NCI-H1694 (cell line): ENCODE measurements around the gene DECR2.
"Not testable (repeated sequence)": the region's sequence is repeated elsewhere in the genome, so short reads cannot be mapped to it uniquely, and the experiment has no call there.

Experiments used
- DNase-seq: peaks from one replicate; lab custom pipeline; 2025; lab: John Stamatoyannopoulos, UW

Gene DECR2

DNA sequence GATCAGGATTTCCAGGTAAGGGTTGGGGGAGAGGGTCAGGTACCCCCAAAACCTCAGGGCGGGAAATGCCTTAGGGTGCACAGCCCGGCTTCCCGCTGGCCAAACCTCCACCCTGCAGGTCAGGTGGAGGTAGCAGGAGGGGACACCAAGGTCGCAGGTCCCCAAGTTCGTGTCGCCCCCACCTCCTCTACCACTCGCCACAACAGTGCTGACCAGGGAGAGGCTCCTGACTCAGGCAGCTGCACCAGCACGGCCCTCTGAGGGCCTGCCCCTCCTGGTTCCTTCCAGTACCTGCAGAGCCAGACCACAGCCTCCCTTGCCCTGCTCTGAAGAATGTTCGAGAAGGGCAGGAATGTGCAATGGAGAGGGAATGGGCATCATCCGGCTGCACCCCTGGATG is 35.2 kb upstream of the DECR2 start:
- no peak for DNase-seq

DNA sequence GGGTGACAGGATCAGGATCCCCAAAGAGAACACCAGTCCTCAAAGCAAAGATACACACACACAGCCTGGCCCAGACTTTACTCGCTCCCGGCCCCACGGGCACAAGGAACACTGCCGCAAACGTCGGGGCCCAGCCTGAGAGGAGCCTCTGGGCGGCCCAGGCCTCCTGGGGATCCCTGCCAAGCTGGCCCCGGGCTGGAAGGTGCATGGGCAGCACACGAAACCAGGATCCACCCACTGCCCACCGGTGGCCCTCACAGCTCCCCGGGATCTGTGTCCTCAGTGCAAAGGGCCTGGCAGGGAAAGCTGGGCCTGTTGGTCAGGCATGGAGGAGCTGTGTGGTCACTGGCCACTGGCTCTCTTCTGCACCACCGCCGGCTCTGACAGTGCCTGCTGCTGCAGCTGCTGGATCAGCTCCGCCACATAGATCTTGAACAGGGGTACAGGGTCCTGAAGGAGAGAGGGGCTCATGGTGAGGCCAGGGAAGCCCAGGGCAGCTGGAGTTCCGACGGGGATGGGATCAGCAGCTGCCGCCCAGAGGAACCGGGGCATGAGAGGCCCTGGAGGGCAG is 34.3 kb upstream of the DECR2 start:
- DNase-seq, result no peak

DNA sequence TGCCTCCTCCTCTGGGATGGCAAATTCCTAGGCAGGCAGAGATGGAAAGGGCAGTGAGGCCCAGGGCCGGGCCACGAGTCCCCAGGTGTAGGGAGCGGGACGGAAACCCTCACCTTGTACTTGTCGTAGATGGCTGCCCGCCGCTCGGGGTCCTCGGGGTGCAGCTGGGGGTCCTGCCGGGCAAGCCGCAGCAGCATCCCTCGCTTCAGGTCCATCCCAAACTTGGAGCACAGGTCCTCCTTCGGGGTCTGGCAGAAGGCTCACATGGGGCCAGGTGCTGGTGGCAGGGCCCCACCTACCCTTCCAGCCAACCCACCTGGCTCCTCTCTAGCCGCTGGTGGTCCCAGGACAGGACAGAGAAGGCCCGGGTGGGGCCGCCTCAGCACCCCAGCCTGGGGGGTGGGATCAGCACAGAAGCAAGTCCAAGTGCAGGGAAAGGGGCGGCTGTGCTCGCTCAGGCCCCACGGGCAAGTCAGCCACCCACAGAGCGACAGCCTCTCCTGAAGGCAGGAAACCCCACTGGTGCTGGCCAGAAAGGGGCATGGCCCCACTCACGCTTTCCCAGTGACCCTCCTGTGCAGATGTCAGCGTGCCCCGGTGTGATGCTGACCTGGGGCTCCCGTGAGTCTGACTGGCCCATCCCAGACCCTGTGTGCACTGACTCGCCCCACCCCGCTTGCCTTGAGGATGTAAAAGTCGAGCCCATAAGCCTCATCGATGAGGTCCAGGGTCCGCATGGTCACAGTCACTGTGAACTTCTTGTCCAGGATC is 33.1 kb upstream of the DECR2 start:
- no peak for DNase-seq

DNA sequence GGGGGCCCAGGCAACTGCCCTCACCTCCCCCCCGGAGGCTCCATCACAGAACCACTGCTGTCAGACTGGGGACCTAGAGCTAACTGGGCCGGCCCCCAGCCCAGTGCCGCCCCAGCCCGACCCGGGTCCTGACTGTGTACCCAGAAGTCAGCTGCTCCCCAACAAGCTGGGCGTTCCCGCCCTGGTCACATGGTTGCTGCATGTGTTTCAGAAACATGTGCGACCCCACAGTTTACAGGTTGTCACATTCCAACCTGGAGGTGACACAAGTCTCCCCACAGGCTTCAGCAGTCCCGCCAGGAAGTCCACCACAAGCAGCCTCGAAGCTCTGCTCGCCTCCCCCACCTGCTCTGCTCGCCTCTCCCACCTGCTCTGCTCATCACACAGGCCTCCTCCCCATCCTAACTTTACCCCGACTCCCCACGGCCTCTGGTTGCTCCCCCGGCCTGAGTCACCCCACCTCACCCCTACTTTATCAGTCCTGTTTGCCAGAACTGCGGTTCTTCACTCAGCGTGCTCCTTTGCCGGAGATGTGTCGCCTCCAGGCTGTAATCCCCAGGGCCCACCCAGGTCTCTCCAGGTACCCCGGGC is 32.3 kb upstream of the DECR2 start:
- DNase-seq, result no peak

DNA sequence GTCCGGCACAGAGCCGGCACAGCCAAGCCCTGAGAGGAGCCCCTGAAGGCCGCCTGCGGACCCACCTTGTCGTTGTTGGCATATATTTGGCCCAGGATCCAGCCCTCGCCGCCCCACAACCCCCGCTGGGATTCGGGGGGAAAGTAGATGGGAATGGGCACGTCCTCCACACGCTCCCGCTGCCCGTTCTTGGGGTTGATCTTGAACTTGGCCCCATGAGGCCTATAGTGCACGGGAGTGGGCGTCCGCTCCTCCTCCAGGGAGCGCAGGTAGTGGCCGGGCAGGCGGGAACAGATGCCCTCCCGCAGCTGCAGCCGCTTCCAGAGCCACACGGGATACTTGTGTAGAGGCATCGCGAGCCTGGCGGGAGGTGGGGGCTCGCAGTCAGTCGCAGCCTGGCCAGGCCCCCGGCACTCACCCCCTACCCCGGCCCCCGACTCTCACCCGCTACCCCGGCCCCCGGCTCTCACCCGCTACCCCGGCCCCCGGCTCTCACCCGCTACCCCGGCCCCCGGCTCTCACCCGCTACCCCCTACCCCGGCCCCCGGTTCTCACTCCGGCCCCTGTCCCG is 31.7 kb upstream of the DECR2 start:
- DNase-seq, result no peak

DNA sequence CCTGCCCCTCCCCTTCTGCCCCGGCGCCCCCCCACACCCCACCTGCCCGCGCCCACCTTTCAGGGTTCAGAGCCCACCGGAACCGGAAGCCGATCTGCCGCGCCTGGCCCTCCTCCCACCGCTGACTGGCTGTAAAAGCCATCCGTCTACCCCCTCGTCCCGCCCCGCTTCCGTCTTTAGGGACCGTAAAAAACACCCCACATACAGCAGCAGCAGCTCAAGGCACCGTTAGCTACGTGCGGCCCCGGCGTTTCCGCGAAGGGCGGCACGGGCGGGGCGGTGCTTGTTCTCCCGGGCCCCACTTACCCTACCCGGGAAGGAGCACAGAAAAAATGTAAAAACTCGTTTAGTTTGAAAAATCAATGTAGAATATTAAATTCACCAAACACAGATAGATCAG is 31.2 kb upstream of the DECR2 start, which contains the start of gene MRPL28:
MRPL28 (minus strand) TSS at position 96 of the 400 bp plus-strand sequence. CDS start 320 bp downstream, outside the sequence.
- peak; percentile 80 for DNase-seq

DNA sequence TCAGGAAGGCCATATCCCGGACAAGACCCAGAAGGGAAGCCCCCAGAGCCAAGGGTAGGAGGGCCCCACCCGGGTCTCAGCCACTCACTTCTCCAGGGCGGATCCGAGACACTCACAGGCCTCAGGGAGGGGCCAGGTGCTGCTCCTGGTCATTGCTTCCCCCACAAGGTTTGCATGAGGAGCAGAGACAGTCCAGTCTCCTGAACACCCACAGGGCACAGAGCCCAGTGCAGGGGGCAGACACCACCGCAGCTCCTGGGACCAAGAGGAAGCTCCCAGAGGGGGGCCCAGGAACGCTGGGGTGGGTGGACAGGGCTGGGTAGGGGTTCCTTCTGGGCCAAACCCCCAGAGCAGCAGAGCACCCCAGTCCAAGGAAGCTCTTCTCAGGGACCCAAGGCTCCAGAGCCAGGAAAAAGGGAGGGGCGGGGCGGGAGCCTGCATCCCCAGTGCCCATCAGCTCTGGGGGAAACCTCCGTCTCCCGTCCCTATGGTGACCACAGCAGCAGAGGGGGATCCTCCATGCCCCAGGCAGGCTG is 30.6 kb upstream of the DECR2 start:
- DNase-seq, result no peak

DNA sequence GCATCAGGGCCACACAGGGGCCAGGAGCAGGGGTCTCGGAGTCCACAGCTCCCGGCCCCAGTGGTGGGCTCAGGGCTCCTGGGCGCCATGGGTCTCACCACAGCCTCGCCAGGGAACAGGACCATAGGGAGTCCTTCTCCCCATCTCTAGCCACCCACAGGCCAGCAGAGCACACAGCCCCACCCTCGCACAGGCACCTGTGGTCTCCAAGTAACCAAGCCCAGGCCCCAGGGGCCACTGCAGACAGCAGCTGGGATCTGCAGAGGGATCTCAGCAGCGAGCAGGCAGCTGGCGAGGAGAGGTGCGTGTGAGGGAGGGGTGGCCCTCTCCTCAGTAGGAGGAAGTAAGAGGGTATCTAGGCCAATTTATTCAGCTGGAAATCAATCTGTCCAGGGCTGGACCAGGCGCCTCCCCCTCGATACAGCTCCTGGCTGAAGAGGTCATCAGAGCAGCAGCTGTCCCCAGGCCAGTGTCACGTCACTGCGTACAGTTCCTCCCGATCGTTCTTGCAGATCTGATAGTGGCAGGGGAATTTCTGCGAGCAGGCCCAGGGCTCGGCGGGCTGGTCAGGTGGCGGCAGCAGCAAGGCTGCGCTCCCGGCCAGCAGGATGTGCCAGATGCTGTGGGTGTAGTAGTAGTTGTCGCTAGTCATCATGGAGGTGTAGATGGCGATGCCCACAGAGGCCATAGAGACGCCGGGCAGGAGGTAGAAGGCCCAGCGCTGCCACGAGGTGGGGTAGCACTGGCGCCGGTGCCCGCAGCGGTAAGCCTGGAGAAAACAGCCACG is 30.0 kb upstream of the DECR2 start:
- DNase-seq, result no peak

DNA sequence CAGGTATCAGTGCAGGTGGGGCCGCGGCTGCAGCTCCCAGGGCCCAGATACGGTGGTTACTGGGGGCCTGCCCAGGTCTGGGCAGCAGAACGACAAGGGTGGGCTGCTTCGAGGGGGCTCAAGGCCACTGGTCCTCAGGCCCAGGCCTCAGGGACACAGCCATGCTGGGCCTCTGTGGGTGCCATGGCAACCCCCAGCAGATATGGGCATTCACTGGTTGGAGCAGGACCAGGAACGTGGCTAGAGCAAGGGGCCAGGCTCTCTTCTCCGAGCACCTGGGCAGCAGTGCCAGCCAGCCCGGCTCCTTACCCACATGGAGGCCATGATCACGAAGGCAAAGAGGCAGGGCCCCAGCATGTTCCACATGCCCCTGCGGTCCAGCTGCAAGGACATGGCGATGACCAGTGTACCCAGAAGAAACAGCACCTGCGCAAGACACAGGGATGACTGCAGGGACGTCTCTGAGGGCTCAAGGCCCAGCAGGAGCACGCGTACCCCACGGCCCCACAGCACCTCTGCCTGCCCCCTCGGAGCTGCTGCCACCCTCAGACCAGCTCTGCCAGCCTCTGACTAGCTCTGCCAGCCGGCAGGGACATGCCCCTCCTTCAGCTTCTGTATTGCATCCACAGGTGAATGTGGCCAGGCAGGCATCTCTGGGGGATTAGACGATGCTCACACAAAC is 29.2 kb upstream of the DECR2 start:
- DNase-seq, result no peak

DNA sequence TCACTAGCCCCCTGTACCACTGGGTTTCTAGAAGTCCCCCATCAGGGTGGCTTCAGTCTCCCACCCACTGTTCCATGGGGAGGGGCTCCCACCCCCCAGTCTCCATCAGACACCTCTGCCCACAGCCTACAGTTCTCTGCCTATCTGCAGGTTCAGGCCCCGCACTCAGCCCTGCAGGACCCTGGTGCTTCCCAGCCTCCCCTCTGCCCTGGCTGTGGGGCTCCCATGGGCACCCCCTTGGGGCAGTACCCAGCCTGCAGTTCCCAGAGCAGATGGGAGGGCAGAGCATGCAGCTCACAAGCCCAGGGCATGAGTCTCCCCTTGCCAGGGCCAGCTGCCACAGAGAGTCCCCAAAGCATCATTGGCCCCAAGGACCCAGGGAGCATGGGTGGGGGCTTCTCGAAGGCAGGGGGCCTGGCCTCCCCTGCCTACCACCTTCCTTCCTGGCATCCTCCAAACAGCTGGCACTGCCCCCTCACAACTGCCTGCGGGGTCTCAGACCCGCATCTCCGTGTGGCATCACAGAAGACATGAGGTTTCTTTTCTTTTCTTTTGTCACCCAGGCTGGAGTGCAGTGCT is 28.6 kb upstream of the DECR2 start:
- DNase-seq, result no peak

DNA sequence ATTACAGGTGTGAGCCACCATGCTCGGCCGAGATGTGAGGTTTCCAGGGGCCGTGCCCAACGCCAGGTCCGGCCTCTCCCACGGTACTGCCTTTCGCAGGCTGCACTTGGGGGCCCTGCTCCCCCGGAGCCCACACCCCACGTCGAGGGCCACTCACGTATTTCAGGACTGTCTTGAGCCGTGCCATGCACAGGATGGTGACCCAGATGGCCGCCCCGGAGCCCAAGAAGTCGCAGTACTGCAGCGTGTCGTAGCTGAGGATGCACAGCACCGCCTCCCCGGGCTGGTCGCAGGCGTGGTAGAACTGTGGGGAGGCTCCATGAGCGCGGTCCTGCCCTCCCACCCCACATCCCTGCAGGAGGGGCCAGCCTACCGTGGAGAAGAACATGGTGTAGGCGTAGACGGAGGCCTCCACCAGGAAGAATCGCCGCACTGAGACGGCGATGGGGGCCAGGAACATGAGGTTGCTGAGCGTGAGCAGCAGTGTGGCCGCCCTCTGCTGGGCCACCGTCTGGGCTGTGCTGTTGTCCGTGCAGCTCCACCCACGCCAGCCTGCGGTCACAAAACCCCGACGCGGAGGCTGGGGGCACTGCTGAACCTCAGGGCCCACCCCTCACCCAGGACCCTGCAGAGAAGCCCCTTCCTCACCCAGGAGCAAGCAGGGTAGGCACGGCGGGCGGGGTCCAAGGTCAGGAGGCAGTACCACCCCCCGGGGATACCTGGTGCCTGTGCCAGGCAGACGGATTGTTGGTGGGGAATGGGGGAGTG is 27.7 kb upstream of the DECR2 start:
- no peak for DNase-seq

DNA sequence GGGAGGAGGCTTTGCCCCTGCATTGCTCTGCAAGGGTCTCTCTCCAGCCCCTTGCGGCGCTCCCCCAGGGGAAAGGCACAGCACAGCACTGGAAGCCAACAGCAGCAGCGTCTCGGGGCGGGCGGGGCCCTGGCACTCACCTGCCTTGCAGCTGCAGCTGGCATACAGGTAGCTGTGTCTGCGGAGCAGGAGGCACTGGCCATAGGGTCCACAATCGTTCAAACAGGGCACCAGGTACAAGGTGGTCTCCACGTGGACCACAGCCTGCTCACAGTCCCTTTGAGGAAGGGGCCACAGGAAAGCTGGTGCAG is 27.1 kb upstream of the DECR2 start:
- no peak for DNase-seq

DNA sequence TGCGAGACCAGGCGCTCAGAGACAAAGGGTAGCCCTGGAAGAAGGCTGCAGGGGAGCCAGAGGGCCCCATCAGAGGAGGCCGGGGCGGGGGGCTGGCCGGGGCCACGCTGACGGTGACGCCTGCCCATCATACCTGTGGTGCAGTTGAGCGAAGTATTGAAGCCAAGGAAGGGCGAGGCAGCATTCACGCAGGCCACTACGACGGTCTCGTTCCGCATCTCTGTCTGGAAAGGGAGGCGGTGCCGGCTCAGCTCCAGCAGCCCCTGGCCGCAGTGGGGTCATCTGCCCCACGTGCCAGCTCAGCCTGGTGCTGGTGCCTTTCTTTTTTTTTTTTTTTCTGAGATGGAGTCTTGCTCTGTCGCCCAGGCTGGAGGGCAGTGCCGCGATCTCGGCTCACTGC is 26.5 kb upstream of the DECR2 start:
- no peak for DNase-seq

DNA sequence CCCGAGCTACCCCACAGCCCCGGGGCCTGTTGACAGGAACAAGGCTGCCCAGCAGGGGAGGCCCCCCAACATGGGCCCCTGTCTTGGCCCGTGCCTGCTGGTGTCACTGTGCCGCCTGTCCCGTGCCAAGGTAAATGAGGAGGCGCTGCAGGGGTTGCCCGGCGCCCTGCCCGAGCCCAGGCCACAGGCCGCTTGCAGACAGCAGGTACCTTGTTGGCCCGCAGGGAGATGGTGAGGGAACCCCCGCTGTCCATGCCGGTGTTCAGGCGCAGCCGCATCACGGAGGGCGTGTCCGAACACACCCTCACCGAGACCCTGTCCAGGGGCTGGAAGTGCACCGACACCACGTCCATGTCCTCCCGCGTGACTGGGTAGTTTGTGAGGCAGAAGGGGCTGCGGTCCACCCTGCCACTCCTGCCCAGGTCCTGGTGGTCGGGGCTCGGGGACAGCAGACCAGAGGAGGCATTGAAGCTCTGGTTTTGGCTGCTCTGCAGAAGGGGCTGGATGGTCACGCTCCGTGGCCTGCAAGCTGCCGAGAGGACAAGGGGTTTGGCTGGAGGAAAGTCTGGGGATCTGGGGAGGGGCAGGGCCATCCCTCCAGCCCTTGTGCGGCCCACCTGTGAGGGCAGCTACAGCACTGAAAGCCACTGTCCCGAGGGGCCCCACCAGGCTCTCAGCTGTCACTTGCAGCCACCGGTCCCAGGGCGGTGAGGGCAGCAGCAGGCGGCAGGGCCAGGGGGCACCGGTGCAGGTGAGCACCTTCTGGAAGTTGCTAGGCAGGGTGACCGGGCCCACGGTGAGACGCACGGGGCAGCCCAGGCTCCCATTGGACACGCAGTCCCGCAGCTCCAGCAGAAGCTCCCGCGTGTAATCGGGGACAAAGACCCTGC is 25.5 kb upstream of the DECR2 start:
- no peak for DNase-seq

DNA sequence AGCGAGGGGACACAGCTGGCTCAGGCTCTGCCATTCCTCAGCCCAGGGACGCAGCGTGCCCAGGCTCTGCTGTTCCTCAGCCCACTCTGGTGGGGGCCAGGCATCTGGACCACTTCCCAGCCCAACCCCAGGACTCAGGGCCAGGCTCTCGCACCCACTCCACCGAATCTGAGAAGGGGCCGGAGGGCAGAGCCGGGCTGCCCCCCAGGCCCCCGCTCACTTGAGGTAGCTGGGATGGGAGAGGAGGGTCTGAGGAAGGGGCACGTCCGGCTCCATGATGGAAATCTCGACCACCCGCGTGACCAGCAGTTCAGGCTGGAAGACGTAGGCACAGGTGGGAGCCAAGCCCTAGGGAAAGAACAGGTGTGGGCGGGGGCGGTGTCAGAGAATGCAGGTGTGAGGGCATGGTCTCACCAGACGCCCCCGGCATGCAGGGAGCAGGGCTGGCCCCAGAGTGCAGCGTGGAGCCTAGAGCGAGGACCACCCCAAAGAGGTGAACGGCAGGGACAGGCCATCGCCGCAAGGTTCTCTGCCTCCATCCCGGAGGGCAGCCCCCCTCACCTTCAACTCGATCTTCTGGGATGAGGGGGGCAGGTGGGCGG is 24.8 kb upstream of the DECR2 start:
- DNase-seq, result no peak

DNA sequence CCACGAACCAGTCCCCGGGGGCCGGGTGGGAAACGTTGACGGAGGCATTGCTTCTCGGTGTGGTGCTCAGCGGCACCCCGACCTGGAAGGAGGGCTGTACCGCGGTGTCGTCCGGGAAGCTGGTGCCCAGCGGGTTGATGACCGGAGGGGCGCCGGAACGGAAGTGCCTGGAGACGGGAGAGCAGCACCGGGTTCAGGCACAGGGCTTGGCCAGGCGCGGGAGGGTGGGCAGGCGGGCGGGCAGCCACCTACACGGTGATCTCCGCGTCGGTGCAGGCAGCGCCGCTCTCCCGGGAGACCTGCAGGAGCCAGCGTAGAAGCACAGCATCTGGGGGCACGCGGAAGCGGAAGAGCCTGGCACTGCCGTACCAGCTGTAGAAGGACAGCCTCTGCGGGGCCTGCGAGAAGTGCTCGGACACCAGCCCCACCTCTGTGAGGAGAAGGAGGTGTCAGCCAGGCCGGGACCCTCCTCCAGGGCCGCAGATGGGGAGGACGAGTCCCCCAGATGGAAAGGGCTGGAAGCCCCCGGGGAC is 24.2 kb upstream of the DECR2 start:
- DNase-seq, result no peak

DNA sequence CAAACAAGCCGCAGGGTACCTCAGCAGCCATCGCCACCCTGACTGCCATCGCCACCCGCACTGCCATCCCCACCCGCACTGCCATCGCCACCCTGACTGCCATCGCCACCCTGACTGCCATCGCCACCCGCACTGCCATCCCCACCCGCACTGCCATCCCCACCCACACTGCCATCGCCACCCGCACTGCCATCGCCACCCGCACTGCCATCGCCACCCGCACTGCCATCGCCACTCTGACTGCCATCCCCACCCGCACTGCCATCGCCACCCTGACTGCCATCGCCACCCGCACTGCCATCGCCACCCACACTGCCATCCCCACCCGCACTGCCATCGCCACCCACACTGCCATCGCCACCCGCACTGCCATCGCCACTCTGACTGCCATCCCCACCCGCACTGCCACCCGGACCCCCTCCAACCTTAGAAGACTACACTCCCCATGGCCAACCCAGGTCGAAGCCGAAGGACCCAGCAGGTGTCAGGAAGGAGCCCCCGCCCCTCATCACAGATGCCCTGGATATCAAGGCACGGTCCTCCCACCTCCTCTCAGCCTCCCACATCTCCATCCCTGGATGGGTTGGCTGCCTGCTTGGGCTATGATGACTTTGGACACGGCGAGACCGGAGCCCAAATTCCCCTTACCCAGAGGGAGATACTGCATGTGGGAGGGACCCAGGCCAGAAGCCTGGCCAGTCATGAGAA is 23.4 kb upstream of the DECR2 start:
- DNase-seq, result not testable (repeated sequence)

DNA sequence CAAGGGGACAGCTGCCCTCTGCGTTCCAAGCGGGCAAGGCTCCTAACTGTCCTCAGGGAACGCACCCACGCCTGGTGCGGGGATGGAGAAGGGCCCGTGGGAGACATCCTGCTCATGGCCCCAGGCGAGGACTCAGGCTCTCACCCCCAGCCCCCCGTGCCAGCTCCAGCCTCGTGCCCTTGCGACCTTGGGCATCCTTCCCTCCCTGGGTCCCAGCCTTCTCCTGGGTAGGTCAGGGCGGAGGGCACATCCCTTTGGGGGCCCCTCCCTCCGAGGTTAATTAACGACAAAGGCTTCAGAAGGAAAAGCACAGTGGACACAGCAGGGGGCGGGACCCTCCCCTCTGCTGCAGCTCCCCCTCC is 22.9 kb upstream of the DECR2 start:
- no peak for DNase-seq
